Measurements from ENCODE around the gene PARN.

PARN gene

GRCh38 chr16:14499110-14499509 is 130.9 kb downstream of the PARN start:
- no peak for DNase-seq (ENCODE audit: low spot score)

GRCh38 chr16:14497245-14498082 is 132.6 kb downstream of the PARN start:
- DNase-seq (ENCODE audit: low spot score): peak; percentile 79

GRCh38 chr16:14496786-14497185 is 133.3 kb downstream of the PARN start:
- DNase-seq (ENCODE audit: low spot score): no peak

GRCh38 chr16:14496047-14496770 is 133.9 kb downstream of the PARN start:
- DNase-seq (ENCODE audit: low spot score): no peak

GRCh38 chr16:14495213-14496046 is 134.6 kb downstream of the PARN start:
- no peak for DNase-seq (ENCODE audit: low spot score)

- no peak for DNase-seq (ENCODE audit: low spot score)
Observed at GRCh38 chr16:14494396-14494966, 135.6 kb downstream of the PARN start.

GRCh38 chr16:14493791-14494190 is 136.3 kb downstream of the PARN start:
- DNase-seq (ENCODE audit: low spot score): no peak

- no peak for DNase-seq (ENCODE audit: low spot score)
Observed at GRCh38 chr16:14492614-14493013, 137.4 kb downstream of the PARN start.

GRCh38 chr16:14491861-14492529 is 138.1 kb downstream of the PARN start:
- no peak for DNase-seq (ENCODE audit: low spot score)

- no peak for DNase-seq (ENCODE audit: low spot score)
Observed at GRCh38 chr16:14490235-14490634, 139.8 kb downstream of the PARN start.

- peak; percentile 12 for DNase-seq (ENCODE audit: low spot score)
Observed at GRCh38 chr16:14489460-14489859, 140.6 kb downstream of the PARN start.

GRCh38 chr16:14487579-14487978 is 142.5 kb downstream of the PARN start:
- DNase-seq (ENCODE audit: low spot score): no peak

- DNase-seq (ENCODE audit: low spot score): peak; percentile 67
Observed at GRCh38 chr16:14486520-14487303, 143.3 kb downstream of the PARN start.

GRCh38 chr16:14485811-14486519 is 144.1 kb downstream of the PARN start:
- DNase-seq (ENCODE audit: low spot score): no peak

- no peak for DNase-seq (ENCODE audit: low spot score)
Observed at GRCh38 chr16:14485121-14485551, 144.9 kb downstream of the PARN start.

GRCh38 chr16:14483819-14484385 is 146.2 kb downstream of the PARN start:
- DNase-seq (ENCODE audit: low spot score): no peak

- DNase-seq (ENCODE audit: low spot score): no peak
Observed at GRCh38 chr16:14476183-14476582, 153.9 kb downstream of the PARN start.

GRCh38 chr16:14475370-14476139 is 154.5 kb downstream of the PARN start:
- DNase-seq (ENCODE audit: low spot score): no peak

- DNase-seq (ENCODE audit: low spot score): no peak
Observed at GRCh38 chr16:14473488-14473887, 156.6 kb downstream of the PARN start.
